RWPE2 (cell line): ENCODE results near the gene MOBP.

Experiments used
- ATAC-seq: fragments of 200-7000 bp; cut with Tn5 transposase; 3 replicates; pipeline ENCODE4 v1.9.1; 2021; ENCODE audit warnings: low read depth
- DNase-seq: peaks from one replicate; pipeline ENCODE4 v3.0.0-alpha.2; 2020; ENCODE audit warnings: low spot score
- H3K27ac ChIP-seq: fragments of 450-650 bp; 2 replicates; pipeline ENCODE4 v1.5.1; 2017; ENCODE audit warnings: mild to moderate bottlenecking; ENCODE audit not compliant: poor library complexity, severe bottlenecking
- H3K27me3 ChIP-seq: fragments of 250-450 bp; sonication (Bioruptor Pico); 2 replicates; pipeline ENCODE4 v1.5.1; 2021; ENCODE audit warnings: mild to moderate bottlenecking, moderate library complexity; ENCODE audit not compliant: insufficient read depth, poor library complexity, severe bottlenecking
- H3K36me3 ChIP-seq: fragments of 250-450 bp; sonication (Bioruptor Pico); 2 replicates; pipeline ENCODE4 v1.5.1; 2020; ENCODE audit warnings: low read depth, mild to moderate bottlenecking, moderate library complexity
- H3K4me1 ChIP-seq: fragments of 250-450 bp; sonication (Bioruptor Pico); 2 replicates; pipeline ENCODE4 v1.5.1; 2021; ENCODE audit warnings: mild to moderate bottlenecking, moderate library complexity; ENCODE audit not compliant: insufficient read depth, poor library complexity, severe bottlenecking
- H3K4me3 ChIP-seq: fragments of 250-450 bp; sonication (Bioruptor Pico); 2 replicates; pipeline ENCODE4 v1.5.1; 2021; ENCODE audit warnings: mild to moderate bottlenecking, moderate library complexity; ENCODE audit not compliant: severe bottlenecking
- H3K9me3 ChIP-seq: fragments of 250-450 bp; sonication (Bioruptor Pico); 2 replicates; pipeline ENCODE4 v1.5.1; 2021; ENCODE audit warnings: mild to moderate bottlenecking, moderate library complexity; ENCODE audit not compliant: severe bottlenecking
- TF ChIP-seq, protein P1 (sequence below): fragments of 450-650 bp; IDR thresholded peaks from one replicate; pipeline ENCODE4 v1.5.1; 2017; ENCODE audit warnings: mild to moderate bottlenecking, moderate library complexity; ENCODE audit not compliant: poor library complexity, severe bottlenecking

The MOBP gene

DNA sequence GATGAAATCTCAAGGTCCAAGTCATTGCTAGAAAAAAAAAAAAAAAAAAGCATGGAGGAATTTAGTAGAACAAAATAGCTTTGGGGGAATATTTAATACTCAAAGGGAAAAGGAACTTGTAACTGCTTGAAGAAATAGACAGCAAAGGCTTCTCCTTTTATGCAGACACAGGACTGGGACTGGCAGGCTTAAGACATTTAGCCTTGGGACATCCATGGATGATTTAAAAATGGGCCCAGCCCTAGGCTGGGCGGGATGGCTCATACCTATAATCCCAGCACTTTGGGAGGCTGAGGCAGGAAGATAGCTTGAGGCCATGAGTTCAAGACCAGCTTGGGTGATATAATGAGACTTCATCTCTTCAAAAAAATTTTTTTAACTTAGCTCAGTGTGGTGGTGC is 41.2 kb upstream of the MOBP start:
- Histone ChIP-seq H3K27me3 (no peaks in the 10 kb centered on the region), H3K36me3 (no peaks in the 10 kb centered on the region), H3K27ac (no peak overlapping the region), H3K4me1 (no peaks in the 10 kb centered on the region), H3K9me3 (no peaks in the 10 kb centered on the region), H3K4me3 (no peak overlapping the region)
- ATAC-seq (no peak), DNase-seq (no peak)
- TF ChIP-seq, protein P1, sequence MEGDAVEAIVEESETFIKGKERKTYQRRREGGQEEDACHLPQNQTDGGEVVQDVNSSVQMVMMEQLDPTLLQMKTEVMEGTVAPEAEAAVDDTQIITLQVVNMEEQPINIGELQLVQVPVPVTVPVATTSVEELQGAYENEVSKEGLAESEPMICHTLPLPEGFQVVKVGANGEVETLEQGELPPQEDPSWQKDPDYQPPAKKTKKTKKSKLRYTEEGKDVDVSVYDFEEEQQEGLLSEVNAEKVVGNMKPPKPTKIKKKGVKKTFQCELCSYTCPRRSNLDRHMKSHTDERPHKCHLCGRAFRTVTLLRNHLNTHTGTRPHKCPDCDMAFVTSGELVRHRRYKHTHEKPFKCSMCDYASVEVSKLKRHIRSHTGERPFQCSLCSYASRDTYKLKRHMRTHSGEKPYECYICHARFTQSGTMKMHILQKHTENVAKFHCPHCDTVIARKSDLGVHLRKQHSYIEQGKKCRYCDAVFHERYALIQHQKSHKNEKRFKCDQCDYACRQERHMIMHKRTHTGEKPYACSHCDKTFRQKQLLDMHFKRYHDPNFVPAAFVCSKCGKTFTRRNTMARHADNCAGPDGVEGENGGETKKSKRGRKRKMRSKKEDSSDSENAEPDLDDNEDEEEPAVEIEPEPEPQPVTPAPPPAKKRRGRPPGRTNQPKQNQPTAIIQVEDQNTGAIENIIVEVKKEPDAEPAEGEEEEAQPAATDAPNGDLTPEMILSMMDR = no peak

DNA sequence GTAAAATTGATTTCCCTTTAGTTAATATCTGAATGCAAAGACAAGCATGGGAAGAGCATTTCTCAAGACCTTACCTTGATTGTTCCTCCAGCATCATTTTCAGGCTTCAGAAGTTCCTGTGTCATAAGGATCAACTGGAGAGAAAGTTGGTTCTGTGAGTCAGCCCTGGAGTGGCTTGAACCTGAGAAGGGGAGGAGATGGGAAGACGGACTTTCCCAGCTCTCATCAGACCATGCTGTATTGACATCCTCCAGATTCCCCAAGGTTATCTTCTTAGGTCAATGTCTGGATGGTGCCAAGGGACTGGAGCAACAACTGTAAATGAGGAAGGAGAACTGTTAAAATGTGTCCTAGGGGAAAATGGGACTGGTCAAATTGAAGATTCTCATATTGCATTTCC is 40.0 kb upstream of the MOBP start:
- H3K4me3 ChIP-seq = no peak overlapping the region
- TF ChIP-seq, protein P1 = no peak
- ATAC-seq (no peak), DNase-seq (no peak)
- no peaks in the 10 kb centered on the region for H3K9me3 ChIP-seq
- no peaks in the 10 kb centered on the region for H3K27me3 ChIP-seq
- no peaks in the 10 kb centered on the region for H3K4me1 ChIP-seq
- H3K27ac ChIP-seq = no peak overlapping the region
- no peaks in the 10 kb centered on the region for H3K36me3 ChIP-seq

DNA sequence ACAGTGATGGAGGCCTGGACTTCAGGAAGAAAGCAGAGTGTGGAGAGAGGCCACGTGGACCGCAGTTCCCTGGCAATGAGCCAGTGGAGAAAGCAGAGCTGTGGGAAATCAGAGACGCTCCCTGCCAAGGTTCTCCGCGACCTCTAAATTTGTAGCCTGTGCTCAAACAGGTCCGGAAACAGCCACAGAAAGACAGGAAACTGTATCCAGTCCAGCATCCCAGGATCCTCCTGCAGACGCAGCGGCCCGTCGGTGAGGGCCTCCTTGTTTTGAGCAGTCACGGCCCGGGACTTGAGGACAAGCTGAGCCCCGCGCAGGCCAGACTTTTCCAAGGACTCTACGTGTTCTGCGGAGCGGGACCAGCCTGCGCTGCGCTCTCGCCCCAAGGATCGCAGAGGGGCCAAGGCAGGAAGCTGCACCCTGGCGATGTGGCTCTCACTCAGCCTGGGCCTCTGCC is 38.7 kb upstream of the MOBP start:
- no peaks in the 10 kb centered on the region for H3K9me3 ChIP-seq
- H3K4me3 ChIP-seq = no peak overlapping the region
- DNase-seq = no peak
- H3K27ac ChIP-seq = no peak overlapping the region
- H3K27me3 ChIP-seq = no peaks in the 10 kb centered on the region
- TF ChIP-seq, protein P1 = no peak
- ATAC-seq = no peak
- no peaks in the 10 kb centered on the region for H3K36me3 ChIP-seq
- H3K4me1 ChIP-seq = no peaks in the 10 kb centered on the region

DNA sequence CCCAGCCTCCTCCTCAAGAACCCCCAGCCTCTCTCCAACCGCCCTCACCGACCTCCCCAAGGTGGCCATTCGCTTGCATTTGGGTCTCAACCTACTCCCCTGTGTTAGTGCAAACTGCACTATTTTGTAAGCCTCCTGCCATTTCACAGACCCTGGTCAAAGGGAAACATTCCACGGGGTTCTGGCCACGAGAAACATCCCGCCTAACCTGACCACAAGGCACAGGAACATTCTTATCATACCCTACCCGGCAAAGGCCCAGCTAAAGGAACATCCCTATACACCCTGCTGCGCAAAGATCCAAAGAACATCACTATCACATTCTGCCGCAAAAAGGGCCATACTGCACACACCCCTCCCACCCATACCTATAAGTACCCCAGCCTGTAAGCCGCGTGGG is 38.0 kb upstream of the MOBP start:
- DNase-seq = no peak
- TF ChIP-seq, protein P1 = no peak
- no peak overlapping the region for H3K27ac ChIP-seq
- H3K4me3 ChIP-seq = no peak overlapping the region
- H3K27me3 ChIP-seq = no peaks in the 10 kb centered on the region
- H3K9me3 ChIP-seq = no peaks in the 10 kb centered on the region
- H3K4me1 ChIP-seq = no peaks in the 10 kb centered on the region
- no peak for ATAC-seq
- no peaks in the 10 kb centered on the region for H3K36me3 ChIP-seq

DNA sequence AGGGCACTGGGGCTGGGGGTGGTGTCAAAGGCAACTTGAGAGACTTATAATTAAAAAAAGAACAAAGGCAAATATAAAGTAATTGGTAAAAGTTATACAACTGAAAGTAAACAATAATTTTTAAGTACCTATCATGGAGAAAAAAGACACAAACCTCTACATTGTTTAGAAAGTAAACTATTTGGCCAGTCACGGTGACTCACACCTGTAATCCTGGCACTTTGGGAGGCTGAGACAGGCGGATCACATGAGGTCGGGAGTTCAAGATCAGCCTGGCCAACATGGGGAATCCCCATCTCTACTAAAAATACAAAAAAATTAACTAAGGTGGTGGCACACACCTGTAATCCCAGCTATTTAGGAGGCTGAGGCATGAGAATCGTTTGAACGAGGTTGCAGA is 35.1 kb upstream of the MOBP start:
- Histone ChIP-seq H3K27ac (no peak overlapping the region), H3K27me3 (no peaks in the 10 kb centered on the region), H3K4me1 (no peaks in the 10 kb centered on the region), H3K36me3 (no peaks in the 10 kb centered on the region), H3K4me3 (no peak overlapping the region), H3K9me3 (no peaks in the 10 kb centered on the region)
- TF ChIP-seq, protein P1 = no peak
- ATAC-seq (no peak; the same call in 2 of the 3 replicates), DNase-seq (no peak)
